Activated CD8-positive, alpha-beta T cell treated with anti-CD3 and anti-CD28 coated beads, Interleukin-2, amount 10 ng/mL, durations not matched to agents 7 days and 5 days (primary cell): ENCODE measurements around the gene CYP4X1. TPM values are rescaled to one million over a fixed set of nuclear protein-coding genes. Genes with fewer than 3 reads are reported as not detected.

Experiments
- total RNA-seq, 2 experiments: library from RNA; stranded (reverse); gene quantifications; one replicate each; pipeline ENCODE4 v1.2.3, GENCODE V29; 2021

The CYP4X1 gene
- total RNA-seq, 2 experiments from 2014 or later = not detected

Other genes starting within 250 kb of the CYP4X1 start
- not detected for gene CYP4B1, start 224.6 kb upstream of the CYP4X1 start, total RNA-seq
- gene CYP4A11, start 82.2 kb upstream of the CYP4X1 start, total RNA-seq = not detected
- not detected for gene CYP4Z1, start 43.6 kb downstream of the CYP4X1 start, total RNA-seq
- gene CYP4A22, start 113.8 kb downstream of the CYP4X1 start, total RNA-seq = not detected
- gene PDZK1IP1, start 166.4 kb downstream of the CYP4X1 start, total RNA-seq = not detected
- gene TAL1, start 208.6 kb downstream of the CYP4X1 start, total RNA-seq = not detected